Measurements from ENCODE around the gene CNTNAP5. TPM values are rescaled to one million over a fixed set of nuclear protein-coding genes. Genes with fewer than 3 reads are reported as not detected.

Gene CNTNAP5
- total RNA-seq, 1 experiment from 2014 or later = 0.48 TPM

GRCh38 chr2:124514236-124514635 lies 489.1 kb downstream of the CNTNAP5 start:
- Histone ChIP-seq H3K9me3 (ENCODE audit: control insufficient read depth, low read depth, low read length) (no peaks in the 10 kb centered on the region), H2BK12ac (ENCODE audit: insufficient read length, low read depth, low read length) (no peak overlapping the region), H3K56ac (ENCODE audit: insufficient read length, low read depth, low read length) (no peak overlapping the region), H4K91ac (ENCODE audit: insufficient read length, low read depth, low read length) (no peak overlapping the region), H3K9ac (ENCODE audit: extremely low read depth, insufficient read length, low read length) (no peak overlapping the region), H3K4me2 (ENCODE audit: insufficient read depth, insufficient read length, low read length) (no peak overlapping the region), H3K27me3 (ENCODE audit: insufficient read depth, low read length) (no peaks in the 10 kb centered on the region), H2BK15ac (ENCODE audit: low read depth, low read length) (no peak overlapping the region), H3K23ac (ENCODE audit: insufficient read length, low read depth, low read length) (no peak overlapping the region), H2BK120ac (ENCODE audit: low read depth, low read length, poor library complexity, severe bottlenecking) (no peak overlapping the region), H4K20me1 (ENCODE audit: control insufficient read depth, insufficient read depth, insufficient read length) (no peaks in the 10 kb centered on the region), H2AFZ (ENCODE audit: low read length) (no peak overlapping the region), H3K4me1 (ENCODE audit: insufficient read depth, low read length) (no peaks in the 10 kb centered on the region), H2BK20ac (ENCODE audit: low read depth, low read length, poor library complexity, severe bottlenecking) (no peak overlapping the region), H3K23me2 (ENCODE audit: insufficient read length, low read depth, low read length, poor library complexity, severe bottlenecking) (no peaks in the 10 kb centered on the region), H3K4ac (ENCODE audit: low read depth, low read length) (no peak overlapping the region), H4K5ac (ENCODE audit: insufficient read length, low read depth, low read length) (no peak overlapping the region), H3K27ac (ENCODE audit: insufficient read length, low read depth, low read length) (no peak overlapping the region), H2AK5ac (ENCODE audit: insufficient read length, low read length) (no peak overlapping the region), H2BK5ac (ENCODE audit: insufficient read length, low read length) (no peak overlapping the region), H3K18ac (ENCODE audit: insufficient read length, low read depth, low read length) (no peak overlapping the region), H3K79me2 (ENCODE audit: insufficient read depth, low read length) (no peaks in the 10 kb centered on the region), H3K14ac (ENCODE audit: insufficient read depth, low read length) (no peak overlapping the region), H3T11ph (ENCODE audit: low read length) (no peak overlapping the region), H4K8ac (replicated peaks; ENCODE audit: insufficient read length, low read depth, low read length) (no peak overlapping the region), H3K79me1 (ENCODE audit: insufficient read depth, low read depth, low read length, poor library complexity, severe bottlenecking) (no peaks in the 10 kb centered on the region)
- Mint-ChIP-seq H3K4me1 (no peaks in the 10 kb centered on the region), H3K36me3 (ENCODE audit: insufficient read depth in 1 of 3, low read depth in 3 of 3) (peaks cover 6 to 14% (median 7%) of the 10 kb centered on the region in 3 experiments; a peak in 6 of 7 replicates), H3K27me3 (ENCODE audit: low read depth) (no peaks in the 10 kb centered on the region; the same call in 1 of the 2 replicates), H3K9me3 (peaks cover 10% of the 10 kb centered on the region in 2 experiments; a peak in 4 of 5 replicates), H3K4me3 (no peak overlapping the region), H3K27ac (no peak overlapping the region)
- WGBS (ENCODE audit: extremely low coverage, insufficient read length, low lambda C conversion rate) = no CpG with 5 or more reads among the region's 1 CpG
- TF ChIP-seq, protein P1, sequence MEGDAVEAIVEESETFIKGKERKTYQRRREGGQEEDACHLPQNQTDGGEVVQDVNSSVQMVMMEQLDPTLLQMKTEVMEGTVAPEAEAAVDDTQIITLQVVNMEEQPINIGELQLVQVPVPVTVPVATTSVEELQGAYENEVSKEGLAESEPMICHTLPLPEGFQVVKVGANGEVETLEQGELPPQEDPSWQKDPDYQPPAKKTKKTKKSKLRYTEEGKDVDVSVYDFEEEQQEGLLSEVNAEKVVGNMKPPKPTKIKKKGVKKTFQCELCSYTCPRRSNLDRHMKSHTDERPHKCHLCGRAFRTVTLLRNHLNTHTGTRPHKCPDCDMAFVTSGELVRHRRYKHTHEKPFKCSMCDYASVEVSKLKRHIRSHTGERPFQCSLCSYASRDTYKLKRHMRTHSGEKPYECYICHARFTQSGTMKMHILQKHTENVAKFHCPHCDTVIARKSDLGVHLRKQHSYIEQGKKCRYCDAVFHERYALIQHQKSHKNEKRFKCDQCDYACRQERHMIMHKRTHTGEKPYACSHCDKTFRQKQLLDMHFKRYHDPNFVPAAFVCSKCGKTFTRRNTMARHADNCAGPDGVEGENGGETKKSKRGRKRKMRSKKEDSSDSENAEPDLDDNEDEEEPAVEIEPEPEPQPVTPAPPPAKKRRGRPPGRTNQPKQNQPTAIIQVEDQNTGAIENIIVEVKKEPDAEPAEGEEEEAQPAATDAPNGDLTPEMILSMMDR (conservative IDR thresholded peaks at IDR 0.05) = no peak
- no peak for DNase-seq
